Loucy (cell line): ENCODE measurements around the gene UBE3D.

Experiments used
- CTCF ChIP-seq: fragments of 200-600 bp; sonication (generic); conservative IDR thresholded peaks from 2 replicates; pipeline ENCODE4 v1.5.1; 2014; ENCODE audit warnings: mild to moderate bottlenecking, antibody characterized with exemption, low read length
- EZH2phosphoT487 ChIP-seq: fragments of 200-600 bp; IDR thresholded peaks from 2 replicates; pipeline ENCODE4 v1.6.1; 2018; ENCODE audit warnings: antibody characterized with exemption, mild to moderate bottlenecking, moderate library complexity, borderline replicate concordance

GRCh38 chr6:82863781-82864180, 201.9 kb downstream of the UBE3D start:
- no peak for TF ChIP-seq CTCF
- no peak for TF ChIP-seq EZH2phosphoT487
